ENCODE measurements around the gene VKORC1L1. TPM values are rescaled to one million over a fixed set of nuclear protein-coding genes. Genes with fewer than 3 reads are reported as not detected.

VKORC1L1 gene
- total and polyA plus RNA-seq, 2 of the 8 experiments (the other 6 are each of a cell fraction or from before 2014, with no cell fraction given) = 12.7 to 45.3 TPM

DNA sequence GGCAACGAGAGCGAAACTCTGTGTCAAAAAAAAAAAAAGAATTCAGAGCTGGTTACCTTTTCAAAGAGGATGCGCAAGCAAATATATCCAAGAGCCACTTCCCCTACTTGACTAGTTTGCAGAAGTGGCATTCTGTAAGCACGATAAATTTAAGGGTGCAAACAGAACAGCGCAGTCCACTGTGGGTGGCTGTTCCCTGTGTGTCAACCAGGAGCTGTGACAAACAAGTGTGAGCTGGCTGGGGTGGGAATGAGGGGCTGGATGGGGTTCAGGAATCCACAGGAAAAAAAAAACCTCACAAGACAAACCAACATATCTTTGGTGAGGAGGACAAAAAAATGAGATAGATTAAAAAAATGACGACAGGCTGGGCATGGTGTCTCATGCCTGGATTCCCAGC lies 93.3 kb downstream of the VKORC1L1 start:
- DNase-seq (ENCODE audit: low read depth in 1 of 2, low spot score in 2 of 2) (no peak), FAIRE-seq (no peak)
- POLR2A ChIA-PET (ENCODE audit: partially characterized antibody) = interaction anchor here (1.3 to 1.7 kb wide), 2 partner anchors 14 to 15 kb away, joined by 3 to 4 read pairs; partner anchors contain the start of gene GUSB
- Histone ChIP-seq H3K14ac (ENCODE audit: insufficient read length) (no peak overlapping the region), H4K5ac (ENCODE audit: insufficient read length, low read depth, low read length) (no peak overlapping the region), H2BK15ac (ENCODE audit: low read length) (no peak overlapping the region), H2AFZ (ENCODE audit: low read length) (no peak overlapping the region), H4K20me1 (replicated peaks in 1 of 2; ENCODE audit: control insufficient read depth in 1 of 2, insufficient read depth in 2 of 2, low read length in 2 of 2) (peaks cover 0 to 9% of the 10 kb centered on the region in 2 experiments), H3K79me1 (ENCODE audit: low read depth, low read length) (no peaks in the 10 kb centered on the region; the same call in 1 of the 2 replicates), H3K9ac (replicated peaks in 1 of 4; ENCODE audit: extremely low read depth in 1 of 4, low read depth in 3 of 4, low read length in 3 of 4) (no peak overlapping the region), H4K8ac (ENCODE audit: extremely low read depth, insufficient read depth, low read length) (no peak overlapping the region), H2AK5ac (ENCODE audit: low read depth, low read length) (no peak overlapping the region), H4K91ac (replicated peaks; ENCODE audit: insufficient read length, low read length) (no peak overlapping the region), H3K56ac (replicated peaks; ENCODE audit: insufficient read length, low read depth, low read length) (no peak overlapping the region), H3K4me3 (ENCODE audit: extremely low read depth in 1 of 4, insufficient read depth in 2 of 4, low read depth in 3 of 4, low read length in 4 of 4) (no peak overlapping the region), H3K27me3 (replicated peaks in 1 of 4; ENCODE audit: control insufficient read depth in 3 of 4, extremely low read depth in 1 of 4, insufficient read depth in 3 of 4, low read length in 3 of 4) (no peaks in the 10 kb centered on the region), H3K18ac (ENCODE audit: extremely low read depth, low read length) (no peak overlapping the region), H2BK120ac (replicated peaks; ENCODE audit: low read depth, low read length) (no peak overlapping the region), H2BK12ac (ENCODE audit: low read depth, low read length) (no peak overlapping the region), H3K79me2 (ENCODE audit: control insufficient read depth in 1 of 2, insufficient read depth in 2 of 2, low read length in 2 of 2) (no peaks in the 10 kb centered on the region), H3K4ac (replicated peaks; ENCODE audit: insufficient read length, low read depth, low read length) (no peak overlapping the region), H3K9me3 (ENCODE audit: insufficient read depth in 2 of 2, low read depth in 1 of 2, low read length in 1 of 2) (no peaks in the 10 kb centered on the region), H3K36me3 (ENCODE audit: control insufficient read depth in 2 of 4, insufficient read depth in 4 of 4, low read length in 3 of 4) (peaks cover 21 to 81% (median 54%) of the 10 kb centered on the region in 4 experiments), H2BK5ac (ENCODE audit: low read depth, low read length) (no peak overlapping the region), H3K23ac (ENCODE audit: insufficient read length) (no peak overlapping the region), H3K23me2 (ENCODE audit: low read depth, low read length) (no peaks in the 10 kb centered on the region), H3K27ac (ENCODE audit: low read depth, low read length) (no peak overlapping the region), H3K4me2 (ENCODE audit: insufficient read depth in 1 of 2, low read depth in 2 of 2, low read length in 2 of 2) (no peak overlapping the region), H2BK20ac (ENCODE audit: low read length) (no peak overlapping the region), H3K4me1 (replicated peaks in 1 of 4; ENCODE audit: control insufficient read depth in 3 of 4, insufficient read depth in 4 of 4, low read length in 3 of 4) (no peaks in the 10 kb centered on the region)
- no peak for TF ChIP-seq CBX5 (IDR thresholded peaks at IDR 0.05; ENCODE audit: low read depth, low read length)
- no peak for TF ChIP-seq POLR2A (IDR thresholded peaks at IDR 0.05; ENCODE audit: control extremely low read depth in 1 of 2, low read depth in 2 of 2, low read length in 2 of 2)
- TF ChIP-seq SP1 (IDR thresholded peaks at IDR 0.05; ENCODE audit: low read depth, low read length) = no peak
- TF ChIP-seq CHD1 (IDR thresholded peaks at IDR 0.05; ENCODE audit: low read depth, low read length) = no peak
- TF ChIP-seq NRF1 (IDR thresholded peaks at IDR 0.05; ENCODE audit: low read depth, low read length) = no peak
- TF ChIP-seq GTF2F1 (IDR thresholded peaks at IDR 0.05; ENCODE audit: borderline replicate concordance, low read depth, low read length) = no peak
- TF ChIP-seq, protein P1, sequence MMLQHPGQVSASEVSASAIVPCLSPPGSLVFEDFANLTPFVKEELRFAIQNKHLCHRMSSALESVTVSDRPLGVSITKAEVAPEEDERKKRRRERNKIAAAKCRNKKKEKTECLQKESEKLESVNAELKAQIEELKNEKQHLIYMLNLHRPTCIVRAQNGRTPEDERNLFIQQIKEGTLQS (IDR thresholded peaks at IDR 0.05; ENCODE audit: insufficient read depth, low read depth, low read length) = no peak
- TF ChIP-seq RNF2 (IDR thresholded peaks at IDR 0.05; ENCODE audit: borderline replicate concordance, low read depth, low read length, missing control alignments, poor library complexity, severe bottlenecking) = no peak
- TF ChIP-seq POU5F1 (IDR thresholded peaks at IDR 0.05; ENCODE audit: low read depth, low read length) = no peak
- TF ChIP-seq HDAC6 (IDR thresholded peaks at IDR 0.05; ENCODE audit: low read depth, low read length) = no peak
- TF ChIP-seq MAFK (IDR thresholded peaks at IDR 0.05; ENCODE audit: low read depth, low read length) = no peak
- TF ChIP-seq EGR1 (IDR thresholded peaks at IDR 0.05; ENCODE audit: borderline replicate concordance, low read depth, low read length) = no peak
- TF ChIP-seq CEBPB (IDR thresholded peaks at IDR 0.05; ENCODE audit: low read depth, low read length) = no peak
- TF ChIP-seq SIRT6 (IDR thresholded peaks at IDR 0.05; ENCODE audit: low read length) = no peak
- 92% methylated on average over 4 of the region's 6 CpGs; no CpG with 5 or more reads in 1 of the 2 experiments for WGBS, 2 experiments (ENCODE audit: extremely low coverage in 1 of 2, insufficient coverage in 1 of 2, insufficient read length in 1 of 2, insufficient replicate concordance in 2 of 2, low coverage in 1 of 2, low lambda C conversion rate in 2 of 2, missing lambda C conversion rate in 1 of 2)
- CTCF ChIA-PET (ENCODE audit: partially characterized antibody) = no interaction called here
